ENCODE data around the gene NR3C1. TPM values are rescaled to one million over a fixed set of nuclear protein-coding genes. Genes with fewer than 3 reads are reported as not detected.
A peak's percentile ranks its signal among the peaks of the same experiment; 100 is the strongest.

NR3C1 gene
- total RNA-seq, 2 experiments from 2014 or later = 51.2 to 54.0 TPM

DNA sequence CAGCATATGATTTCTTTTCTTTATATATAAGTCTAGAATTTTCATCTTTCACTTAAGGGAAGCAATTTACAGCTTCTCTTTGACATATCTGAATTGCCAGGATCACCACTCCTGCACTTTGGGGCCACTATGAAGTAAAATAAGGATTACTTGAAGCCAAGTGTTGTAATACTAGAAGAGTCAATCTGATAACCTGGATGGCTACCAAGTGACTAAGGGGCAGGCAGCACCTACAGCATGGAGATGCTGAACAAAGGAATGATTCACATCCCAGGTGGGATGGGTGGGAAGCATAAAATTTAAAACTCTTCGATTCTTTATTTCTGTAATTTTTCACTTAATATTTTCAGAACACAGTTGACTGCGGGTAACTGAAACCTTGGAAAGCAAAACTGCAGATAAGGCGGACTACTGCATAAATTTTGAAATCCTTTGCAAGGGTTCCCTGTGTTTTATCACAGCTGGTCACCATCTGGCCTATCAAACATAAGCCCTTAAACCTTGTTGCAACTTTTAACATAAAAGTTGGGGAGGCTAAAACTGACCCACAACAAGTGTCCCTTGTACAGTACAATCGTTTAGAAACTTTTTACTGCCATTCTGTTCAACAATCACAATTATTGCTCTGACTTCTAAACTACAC is 31.2 kb downstream of the NR3C1 start:
- no peaks in the 10 kb centered on the region for H3K27me3 Mint-ChIP-seq
- H3K9me3 Mint-ChIP-seq = peaks cover 4% of the 10 kb centered on the region
- peaks cover 47% of the 10 kb centered on the region for H3K36me3 Mint-ChIP-seq
- no peak for DNase-seq
- H3K27ac Mint-ChIP-seq = no peak overlapping the region
- no peak overlapping the region for H3K4me3 Mint-ChIP-seq
- peaks cover 44% of the 10 kb centered on the region for H3K4me1 Mint-ChIP-seq

GRCh38 chr5:143370440-143370839 is 33.0 kb downstream of the NR3C1 start:
- Mint-ChIP-seq H3K36me3 (peaks cover 61% of the 10 kb centered on the region), H3K27me3 (no peaks in the 10 kb centered on the region), H3K9me3 (peaks cover 11% of the 10 kb centered on the region), H3K4me3 (no peak overlapping the region), H3K27ac (no peak overlapping the region), H3K4me1 (peaks cover 36% of the 10 kb centered on the region)
- no peak for DNase-seq

GRCh38 chr5:143364061-143364460 is 39.4 kb downstream of the NR3C1 start:
- Mint-ChIP-seq H3K9me3 (peaks cover 25% of the 10 kb centered on the region), H3K27ac (no peak overlapping the region), H3K4me1 (peaks cover 53% of the 10 kb centered on the region), H3K36me3 (peaks cover 61% of the 10 kb centered on the region), H3K4me3 (no peak overlapping the region), H3K27me3 (no peaks in the 10 kb centered on the region)
- no peak for DNase-seq

- DNase-seq = no peak
- no peaks in the 10 kb centered on the region for H3K27me3 Mint-ChIP-seq
- H3K9me3 Mint-ChIP-seq = peaks cover 21% of the 10 kb centered on the region
- no peak overlapping the region for H3K27ac Mint-ChIP-seq
- no peak overlapping the region for H3K4me3 Mint-ChIP-seq
- H3K4me1 Mint-ChIP-seq = peaks cover 58% of the 10 kb centered on the region
- peaks cover 49% of the 10 kb centered on the region for H3K36me3 Mint-ChIP-seq
Observed at GRCh38 chr5:143362664-143363227, 40.7 kb downstream of the NR3C1 start.

DNA sequence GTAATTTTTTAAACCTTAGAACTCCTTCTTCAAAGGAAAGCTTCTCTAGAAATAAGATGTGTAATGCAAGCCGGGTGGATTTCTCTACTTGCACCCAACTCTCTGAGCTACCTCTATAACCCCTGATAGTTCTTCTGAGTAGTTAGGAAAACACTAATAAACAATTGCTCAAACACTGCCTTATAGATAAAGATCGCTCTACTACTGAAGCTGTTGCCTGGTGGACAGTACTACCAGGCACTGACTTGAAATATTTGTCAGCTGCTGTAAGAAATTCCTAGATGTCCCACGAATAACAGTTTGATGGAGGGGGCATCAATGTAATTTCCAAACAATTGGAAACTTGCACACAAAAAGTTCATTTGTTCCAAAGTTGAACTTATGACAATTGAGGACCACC is 42.0 kb downstream of the NR3C1 start:
- Mint-ChIP-seq H3K4me3 (no peak overlapping the region), H3K27ac (no peak overlapping the region), H3K27me3 (no peaks in the 10 kb centered on the region), H3K36me3 (peaks cover 41% of the 10 kb centered on the region), H3K4me1 (peaks cover 64% of the 10 kb centered on the region), H3K9me3 (peaks cover 21% of the 10 kb centered on the region)
- DNase-seq = no peak

DNA sequence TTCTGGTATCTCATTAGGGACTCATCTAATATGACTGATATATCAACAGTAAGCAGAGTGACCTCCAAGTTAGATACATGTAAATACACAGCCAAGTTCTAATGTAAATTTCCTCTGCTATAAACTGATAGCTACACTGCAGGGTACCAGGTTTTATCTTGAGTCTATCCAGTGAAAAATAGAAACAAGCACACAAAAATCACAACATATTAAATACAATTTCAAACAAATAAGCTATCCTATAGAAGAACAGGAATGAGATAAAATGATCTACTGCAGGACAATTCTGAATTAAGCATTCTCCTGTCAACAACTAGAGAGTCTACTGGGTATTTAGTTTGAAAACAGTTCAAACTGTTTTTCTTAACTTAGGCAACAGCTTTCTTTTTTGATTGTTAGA is 42.7 kb downstream of the NR3C1 start:
- no peak for DNase-seq
- Mint-ChIP-seq H3K9me3 (peaks cover 17% of the 10 kb centered on the region), H3K4me3 (no peak overlapping the region), H3K36me3 (peaks cover 36% of the 10 kb centered on the region), H3K4me1 (peaks cover 65% of the 10 kb centered on the region), H3K27me3 (no peaks in the 10 kb centered on the region), H3K27ac (peak overlapping the region; percentile 18)

DNA sequence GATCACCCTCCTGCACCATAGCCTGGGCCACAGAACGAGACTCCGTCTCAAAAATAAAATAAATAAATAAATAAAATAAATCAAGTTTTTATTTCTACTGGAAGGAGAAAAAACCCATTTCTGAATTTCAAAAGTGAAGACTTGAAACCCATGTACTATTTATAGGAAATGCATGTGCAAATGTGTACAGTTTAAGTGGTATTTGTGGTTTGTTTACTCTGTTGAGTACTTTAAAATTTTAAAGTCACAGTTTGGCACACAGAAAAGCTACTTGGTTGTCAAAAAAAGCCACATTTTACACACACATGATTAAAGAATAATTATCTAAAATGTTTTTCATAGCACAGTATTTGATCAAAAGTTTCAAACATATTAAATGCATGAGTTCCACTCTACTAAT is 43.6 kb downstream of the NR3C1 start:
- Mint-ChIP-seq H3K9me3 (peaks cover 10% of the 10 kb centered on the region), H3K4me1 (peaks cover 67% of the 10 kb centered on the region), H3K4me3 (no peak overlapping the region), H3K36me3 (peaks cover 31% of the 10 kb centered on the region), H3K27me3 (no peaks in the 10 kb centered on the region), H3K27ac (no peak overlapping the region)
- DNase-seq = no peak

DNA sequence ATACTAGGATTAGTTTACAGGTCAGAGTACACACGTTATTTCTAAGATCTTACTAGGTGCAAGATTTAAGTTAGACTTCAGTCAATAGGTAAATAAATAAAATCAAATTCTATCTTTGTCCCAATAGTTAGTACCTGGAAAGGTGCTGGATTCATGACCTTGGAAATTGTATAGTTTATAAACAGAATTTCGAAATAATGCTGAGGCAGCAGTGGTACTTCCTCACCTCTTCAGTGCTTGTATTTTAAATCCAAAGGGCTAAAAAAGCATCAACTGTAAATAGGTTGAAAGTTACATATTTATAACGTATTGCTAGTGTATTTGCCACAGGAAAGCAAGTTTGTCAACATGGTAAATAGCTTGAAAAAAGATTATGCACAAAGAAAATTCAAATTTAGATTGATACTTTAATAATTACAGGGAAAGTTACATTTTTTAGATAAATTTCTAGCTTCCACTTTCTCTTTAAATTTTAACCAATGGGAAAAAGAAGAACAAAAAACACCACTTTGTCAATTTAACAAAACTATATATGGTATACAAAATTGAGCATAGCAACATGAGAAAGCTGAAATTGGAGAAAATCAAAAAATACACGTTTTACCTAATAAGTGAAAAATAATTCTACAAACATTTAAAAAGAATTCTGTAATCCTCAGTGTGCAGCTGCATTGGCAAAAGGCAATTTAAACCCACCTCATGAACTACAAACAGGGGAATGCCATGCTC is 46.5 kb downstream of the NR3C1 start:
- no peak for DNase-seq
- Mint-ChIP-seq H3K4me1 (peaks cover 78% of the 10 kb centered on the region), H3K36me3 (peaks cover 9% of the 10 kb centered on the region), H3K27ac (no peak overlapping the region), H3K27me3 (no peaks in the 10 kb centered on the region), H3K4me3 (no peak overlapping the region), H3K9me3 (no peaks in the 10 kb centered on the region)

GRCh38 chr5:143355710-143356109 is 47.8 kb downstream of the NR3C1 start:
- Mint-ChIP-seq H3K4me3 (no peak overlapping the region), H3K4me1 (peaks cover 72% of the 10 kb centered on the region), H3K9me3 (no peaks in the 10 kb centered on the region), H3K36me3 (peaks cover 4% of the 10 kb centered on the region), H3K27ac (peak overlapping the region; percentile 56), H3K27me3 (no peaks in the 10 kb centered on the region)
- no peak for DNase-seq

GRCh38 chr5:143354025-143354424 is 49.5 kb downstream of the NR3C1 start:
- Mint-ChIP-seq H3K36me3 (peaks cover 4% of the 10 kb centered on the region), H3K27ac (peak overlapping the region; percentile 85), H3K4me3 (peak overlapping the region; percentile 72), H3K27me3 (no peaks in the 10 kb centered on the region), H3K9me3 (no peaks in the 10 kb centered on the region), H3K4me1 (peaks cover 60% of the 10 kb centered on the region)
- no peak for DNase-seq

DNA sequence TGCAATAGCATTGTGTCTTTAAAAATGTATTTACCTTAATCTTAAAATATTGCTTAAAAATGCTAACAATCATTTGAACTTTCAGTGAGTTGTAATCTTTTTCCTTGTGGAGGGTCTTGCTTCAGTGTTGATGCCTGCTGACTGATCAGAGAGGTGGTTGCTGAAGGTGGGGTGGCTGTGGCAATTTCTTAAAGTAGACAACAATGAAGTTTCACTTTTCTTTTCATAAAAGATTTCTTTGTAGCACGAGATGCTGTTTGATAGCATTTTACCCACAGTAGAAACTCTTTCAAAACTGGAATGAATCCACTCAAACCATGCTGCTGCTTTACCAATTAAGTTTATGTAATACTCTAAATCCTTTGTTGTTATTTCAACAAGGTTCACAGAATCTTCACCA is 50.8 kb downstream of the NR3C1 start:
- H3K4me3 Mint-ChIP-seq = peak overlapping the region; percentile 54
- H3K27me3 Mint-ChIP-seq = no peaks in the 10 kb centered on the region
- H3K36me3 Mint-ChIP-seq = peaks cover 4% of the 10 kb centered on the region
- H3K27ac Mint-ChIP-seq = peak overlapping the region; percentile 85
- H3K9me3 Mint-ChIP-seq = no peaks in the 10 kb centered on the region
- peaks cover 55% of the 10 kb centered on the region for H3K4me1 Mint-ChIP-seq
- peak; percentile 21 for DNase-seq

DNA sequence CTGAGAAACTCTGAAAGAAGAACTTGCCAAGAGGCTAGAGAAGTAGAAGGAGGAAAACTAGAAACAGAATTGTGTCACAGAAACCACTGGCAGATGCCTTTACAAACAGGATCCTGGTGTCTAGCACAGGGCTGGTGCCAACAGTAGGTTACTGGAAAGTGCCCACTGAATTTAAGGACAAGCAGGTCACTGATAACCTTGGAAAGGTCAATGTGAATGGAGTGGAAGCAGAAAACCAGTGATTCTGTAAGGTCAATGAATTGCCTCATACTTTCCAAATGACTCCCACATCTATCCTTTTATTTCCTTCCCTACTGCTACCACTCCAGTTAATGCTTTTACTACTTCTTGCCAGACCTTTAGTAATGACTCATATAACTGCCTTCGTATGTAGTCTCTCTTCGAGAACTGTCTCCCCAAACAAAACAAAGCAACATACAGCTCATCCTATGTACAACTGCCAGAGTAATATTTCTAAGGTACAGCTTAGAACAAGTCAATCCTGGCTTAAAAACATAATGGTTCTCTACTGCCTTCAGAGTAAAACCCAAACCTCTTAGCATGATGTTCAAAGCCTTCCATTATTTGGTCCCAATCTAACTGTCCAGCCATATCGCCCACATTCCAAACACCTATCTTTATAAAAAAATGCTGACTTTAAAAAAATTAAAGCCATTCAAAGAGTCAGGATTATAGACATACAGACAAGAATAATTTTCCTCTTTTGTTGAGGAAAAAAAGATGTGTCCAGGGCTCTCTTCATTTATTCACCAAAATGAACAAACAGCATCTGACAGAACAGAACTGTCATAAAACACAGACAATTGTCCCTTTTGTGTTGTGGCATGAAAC is 52.5 kb downstream of the NR3C1 start:
- H3K4me1 Mint-ChIP-seq = peaks cover 54% of the 10 kb centered on the region
- H3K36me3 Mint-ChIP-seq = peaks cover 4% of the 10 kb centered on the region
- no peak for DNase-seq
- no peak overlapping the region for H3K27ac Mint-ChIP-seq
- H3K4me3 Mint-ChIP-seq = no peak overlapping the region
- no peaks in the 10 kb centered on the region for H3K27me3 Mint-ChIP-seq
- H3K9me3 Mint-ChIP-seq = no peaks in the 10 kb centered on the region

GRCh38 chr5:143350341-143350740 is 53.1 kb downstream of the NR3C1 start:
- no peak overlapping the region for H3K4me3 Mint-ChIP-seq
- H3K9me3 Mint-ChIP-seq = no peaks in the 10 kb centered on the region
- H3K4me1 Mint-ChIP-seq = peaks cover 51% of the 10 kb centered on the region
- peaks cover 4% of the 10 kb centered on the region for H3K36me3 Mint-ChIP-seq
- no peak for DNase-seq
- H3K27me3 Mint-ChIP-seq = no peaks in the 10 kb centered on the region
- no peak overlapping the region for H3K27ac Mint-ChIP-seq

- Mint-ChIP-seq H3K27ac (no peak overlapping the region), H3K9me3 (no peaks in the 10 kb centered on the region), H3K36me3 (peaks cover 5% of the 10 kb centered on the region), H3K4me3 (no peak overlapping the region), H3K4me1 (peaks cover 46% of the 10 kb centered on the region), H3K27me3 (no peaks in the 10 kb centered on the region)
- DNase-seq = no peak
Observed at GRCh38 chr5:143349177-143349576, 54.3 kb downstream of the NR3C1 start.
